Tibial artery (tissue), 4 donors: ENCODE measurements around the gene VPS13D.

Experiments used
- DNase-seq, 2 donors: peaks; one replicate each; pipeline ENCODE4 v3.0.0-alpha.2; 2019
- H3K27ac ChIP-seq, 2 donors: fragments of 200-600 bp; sonication (generic) in 1 of 2; 1 replicate in 1 of 2; 2 replicates in 1 of 2; pipeline ENCODE4 v1.5.1; 2018 to 2019; ENCODE audit warnings: mild to moderate bottlenecking in 1 of 2
- H3K27me3 ChIP-seq, 2 donors: fragments of 200-600 bp; sonication (generic) in 1 of 2; one replicate each; pipeline versions ENCODE4 v1.5.1 to v1.6.0; 2016 to 2019
- H3K36me3 ChIP-seq, 3 donors: fragments of 200-600 bp; sonication (generic) in 2 of 3; one replicate each; pipeline ENCODE4 v1.5.1; 2016 to 2019; ENCODE audit warnings: mild to moderate bottlenecking in 2 of 3
- H3K4me1 ChIP-seq, 4 donors: fragments of 200-600 bp; sonication (generic) in 2 of 4; 1 replicate in 3 of 4; 2 replicates in 1 of 4; pipeline ENCODE4 v1.5.1; 2016 to 2019
- H3K4me3 ChIP-seq, 2 donors: fragments of 200-600 bp; sonication (generic) in 1 of 2; 1 replicate in 1 of 2; 2 replicates in 1 of 2; pipeline ENCODE4 v1.5.1; 2018 to 2019; ENCODE audit warnings: mild to moderate bottlenecking in 2 of 2
- H3K9me3 ChIP-seq, 3 donors: fragments of 200-600 bp; sonication (generic) in 1 of 3; one replicate each; pipeline ENCODE4 v1.5.1; 2016 to 2019
- intact Hi-C: fragments of 100-400 bp; cut with DNase I; formaldehyde crosslinking; loops from one replicate; pipeline ENCODE4 v1.15.0; 2023; ENCODE audit warnings: low total_unique reads
- TF ChIP-seq, protein P1 (sequence below), 2 experiments: fragments of 200-600 bp in 1 of 2; fragments of 450-650 bp in 1 of 2; IDR thresholded peaks; one replicate each; pipeline ENCODE4 v1.5.1; 2017 to 2019; ENCODE audit warnings: antibody characterized with exemption in 2 of 2, mild to moderate bottlenecking in 1 of 2, moderate library complexity in 1 of 2

Gene VPS13D

DNA sequence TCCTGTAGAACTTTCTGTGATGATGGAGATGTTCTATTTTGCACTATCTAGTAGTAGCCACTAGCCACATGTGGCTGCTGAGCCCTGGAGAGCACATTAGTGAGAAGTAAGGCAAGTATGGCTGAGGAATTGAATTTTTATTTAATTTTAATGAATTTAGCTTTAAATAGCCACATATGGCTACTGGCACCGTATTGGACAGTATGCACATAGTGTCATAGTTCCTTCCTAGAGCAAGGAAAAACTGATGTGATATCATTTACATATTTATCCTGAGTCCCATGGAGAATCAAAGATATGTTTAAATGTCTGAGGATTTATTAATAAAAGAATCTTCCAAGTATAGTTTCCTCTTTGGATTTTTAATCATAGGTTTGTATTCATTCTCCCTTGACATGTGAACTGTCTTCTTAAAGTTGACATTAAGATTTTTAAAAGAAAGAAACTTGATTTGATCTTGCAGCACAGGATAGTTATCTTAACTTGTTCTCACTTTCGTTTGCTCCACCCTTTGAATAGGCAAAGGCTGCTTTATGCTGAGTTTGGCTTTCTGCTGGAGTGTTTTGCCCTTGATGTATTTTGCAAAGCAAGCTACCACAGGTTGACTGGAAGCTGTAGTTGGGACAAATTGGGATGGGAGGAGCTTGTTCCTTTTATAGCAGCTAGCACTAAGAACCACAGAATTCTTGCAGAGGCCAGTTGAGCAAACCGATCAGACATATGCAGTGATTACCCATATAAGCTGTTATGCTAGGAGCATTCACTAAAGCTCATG, 129.7 kb downstream of the VPS13D start:
- intact Hi-C loops = no loop called here
- Histone ChIP-seq H3K27ac (peak overlapping the region; percentile 34 to 72), H3K27me3 (no peaks in the 10 kb centered on the region), H3K9me3 (no peaks in the 10 kb centered on the region), H3K36me3 (peaks cover 26 to 37% (median 26%) of the 10 kb centered on the region in 3 donors), H3K4me3 (no peak overlapping the region), H3K4me1 (peaks cover 0 to 51% (median 25%) of the 10 kb centered on the region in 4 donors)
- no peak for DNase-seq
- TF ChIP-seq, protein P1, sequence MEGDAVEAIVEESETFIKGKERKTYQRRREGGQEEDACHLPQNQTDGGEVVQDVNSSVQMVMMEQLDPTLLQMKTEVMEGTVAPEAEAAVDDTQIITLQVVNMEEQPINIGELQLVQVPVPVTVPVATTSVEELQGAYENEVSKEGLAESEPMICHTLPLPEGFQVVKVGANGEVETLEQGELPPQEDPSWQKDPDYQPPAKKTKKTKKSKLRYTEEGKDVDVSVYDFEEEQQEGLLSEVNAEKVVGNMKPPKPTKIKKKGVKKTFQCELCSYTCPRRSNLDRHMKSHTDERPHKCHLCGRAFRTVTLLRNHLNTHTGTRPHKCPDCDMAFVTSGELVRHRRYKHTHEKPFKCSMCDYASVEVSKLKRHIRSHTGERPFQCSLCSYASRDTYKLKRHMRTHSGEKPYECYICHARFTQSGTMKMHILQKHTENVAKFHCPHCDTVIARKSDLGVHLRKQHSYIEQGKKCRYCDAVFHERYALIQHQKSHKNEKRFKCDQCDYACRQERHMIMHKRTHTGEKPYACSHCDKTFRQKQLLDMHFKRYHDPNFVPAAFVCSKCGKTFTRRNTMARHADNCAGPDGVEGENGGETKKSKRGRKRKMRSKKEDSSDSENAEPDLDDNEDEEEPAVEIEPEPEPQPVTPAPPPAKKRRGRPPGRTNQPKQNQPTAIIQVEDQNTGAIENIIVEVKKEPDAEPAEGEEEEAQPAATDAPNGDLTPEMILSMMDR (IDR thresholded peaks at IDR 0.05) = no peak

DNA sequence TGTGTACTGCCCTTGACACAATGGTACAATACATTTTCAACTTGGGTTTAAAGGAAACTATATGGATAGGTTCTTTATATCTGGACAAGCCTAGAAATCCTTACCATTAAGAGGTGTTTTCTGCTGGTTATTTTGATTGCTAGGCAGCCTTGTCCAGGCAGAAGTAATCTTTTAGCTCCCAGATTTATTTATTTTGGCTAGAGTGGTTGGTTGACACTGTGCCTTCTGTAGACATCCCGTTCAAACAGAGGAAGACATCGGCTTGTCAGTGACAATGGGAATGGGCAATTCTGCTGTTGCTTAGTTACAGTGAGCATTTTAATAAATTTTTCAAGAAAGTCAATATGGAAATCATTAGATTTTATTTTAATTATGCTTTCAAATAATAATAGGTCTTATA, 138.8 kb downstream of the VPS13D start:
- H3K36me3 ChIP-seq = peaks cover 34 to 49% (median 35%) of the 10 kb centered on the region in 3 donors
- H3K4me3 ChIP-seq = no peak overlapping the region
- no peak for DNase-seq
- H3K27me3 ChIP-seq = no peaks in the 10 kb centered on the region
- TF ChIP-seq, protein P1 (IDR thresholded peaks at IDR 0.05) = no peak
- intact Hi-C loops = no loop called here
- no peaks in the 10 kb centered on the region for H3K9me3 ChIP-seq
- no peak overlapping the region for H3K27ac ChIP-seq
- H3K4me1 ChIP-seq = peaks cover 0 to 8% (median 0%) of the 10 kb centered on the region in 4 donors

DNA sequence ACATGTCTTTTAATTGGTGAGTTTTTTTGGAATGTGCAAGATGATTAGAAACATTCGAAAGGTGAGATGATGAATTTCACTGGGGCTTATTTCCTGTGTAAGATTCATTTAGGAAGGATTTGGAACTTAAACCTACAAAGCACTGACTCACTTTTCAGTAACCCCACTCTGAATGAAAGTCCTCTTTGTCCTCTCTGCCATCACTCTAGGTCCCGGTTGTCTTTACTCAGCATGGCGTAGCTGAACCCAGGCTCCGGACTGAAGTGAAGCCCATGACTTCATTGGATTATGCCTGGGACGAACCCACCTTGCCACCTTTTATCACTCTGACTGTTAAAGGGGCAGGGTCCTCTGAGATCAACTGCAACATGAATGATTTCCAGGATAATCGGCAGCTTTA, 139.4 kb downstream of the VPS13D start:
- Histone ChIP-seq H3K9me3 (no peaks in the 10 kb centered on the region), H3K4me1 (peaks cover 0 to 8% (median 0%) of the 10 kb centered on the region in 4 donors), H3K36me3 (peaks cover 34 to 52% (median 36%) of the 10 kb centered on the region in 3 donors), H3K27ac (no peak overlapping the region), H3K27me3 (no peaks in the 10 kb centered on the region), H3K4me3 (no peak overlapping the region)
- TF ChIP-seq, protein P1 (IDR thresholded peaks at IDR 0.05) = no peak
- DNase-seq = no peak
- intact Hi-C loops = no loop called here

DNA sequence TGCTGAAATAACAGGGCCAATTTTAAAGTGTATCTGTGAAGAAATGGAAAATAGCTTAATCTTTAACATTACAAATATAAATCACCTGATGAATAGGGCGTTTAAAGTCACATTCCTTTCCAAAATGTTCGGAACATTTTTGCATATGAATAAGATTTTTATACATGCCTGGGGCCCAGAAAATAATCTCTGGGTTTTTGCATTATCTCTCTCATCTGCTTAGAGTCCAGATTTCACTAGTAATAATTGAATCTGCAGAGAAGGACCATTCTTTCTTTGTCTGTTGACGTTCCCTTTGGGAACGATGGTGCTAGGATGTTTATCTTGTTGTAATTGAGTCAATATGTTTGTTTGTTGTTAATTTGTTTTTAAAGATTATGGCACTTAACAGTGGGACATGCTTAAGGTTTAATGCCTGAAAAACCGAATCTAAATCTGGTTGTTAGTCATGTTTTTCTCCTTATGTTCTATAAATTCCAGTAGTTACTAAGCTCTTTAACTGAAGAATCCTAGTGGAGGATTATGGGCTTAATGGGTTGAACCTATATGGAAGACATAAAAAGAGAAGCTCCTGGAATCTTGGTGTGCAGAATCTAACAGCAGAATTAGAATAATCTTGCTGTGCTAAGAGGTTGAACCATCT, 140.6 kb downstream of the VPS13D start:
- no peak for DNase-seq
- intact Hi-C loops = no loop called here
- Histone ChIP-seq H3K27ac (no peak overlapping the region), H3K9me3 (no peaks in the 10 kb centered on the region), H3K4me1 (peaks cover 0 to 8% (median 0%) of the 10 kb centered on the region in 4 donors), H3K4me3 (no peak overlapping the region), H3K27me3 (no peaks in the 10 kb centered on the region), H3K36me3 (peaks cover 44 to 54% (median 44%) of the 10 kb centered on the region in 3 donors)
- TF ChIP-seq, protein P1 (IDR thresholded peaks at IDR 0.05) = no peak

DNA sequence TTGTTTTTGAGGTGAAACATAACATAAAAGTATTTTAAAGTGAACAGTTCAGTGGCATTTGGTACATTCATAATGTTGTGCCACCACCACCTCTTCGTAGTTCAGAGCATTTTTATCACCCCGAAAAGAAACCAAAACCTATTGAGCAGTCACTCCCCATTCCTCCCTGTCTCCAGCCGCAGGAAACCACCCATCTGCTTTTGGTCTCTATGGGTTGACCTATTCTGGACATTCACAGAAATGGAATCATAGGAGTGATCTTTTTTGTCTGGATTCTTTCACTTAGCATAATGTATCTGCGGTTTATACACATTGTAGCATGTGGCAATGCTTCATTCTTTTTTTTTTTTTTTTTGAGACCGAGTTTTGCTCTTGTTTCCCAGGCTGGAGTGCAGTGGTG, 141.2 kb downstream of the VPS13D start:
- peaks cover 48 to 56% (median 49%) of the 10 kb centered on the region in 3 donors for H3K36me3 ChIP-seq

More for the DNA sequence above, 141.2 kb downstream of the VPS13D start:
- H3K4me1 ChIP-seq = peaks cover 0 to 8% (median 0%) of the 10 kb centered on the region in 4 donors
- no peak overlapping the region for H3K27ac ChIP-seq
- H3K9me3 ChIP-seq = no peaks in the 10 kb centered on the region
- H3K27me3 ChIP-seq = no peaks in the 10 kb centered on the region
- TF ChIP-seq, protein P1 (IDR thresholded peaks at IDR 0.05) = no peak
- no peak for DNase-seq
- H3K4me3 ChIP-seq = no peak overlapping the region
- intact Hi-C loops = no loop called here
